ENCODE results near the gene APC2. TPM values are rescaled to one million over a fixed set of nuclear protein-coding genes. Genes with fewer than 3 reads are reported as not detected.
"Not testable (repeated sequence)": the region's sequence is repeated elsewhere in the genome, so short reads cannot be mapped to it uniquely, and the experiment has no call there.

Gene APC2
- total RNA-seq, 2 experiments from 2014 or later: 0.21 to 0.26 TPM

- Mint-ChIP-seq H3K27ac (no peak overlapping the region), H3K4me3 (no peak overlapping the region), H3K27me3 (peaks cover 4% of the 10 kb centered on the region), H3K9me3 (no peaks in the 10 kb centered on the region), H3K4me1 (peaks cover 5% of the 10 kb centered on the region), H3K36me3 (no peaks in the 10 kb centered on the region)
- no peak for DNase-seq
Observed at GRCh38 chr19:1495799-1496713, 46.1 kb downstream of the APC2 start.

GRCh38 chr19:1496714-1497577, 47.0 kb downstream of the APC2 start:
- Mint-ChIP-seq H3K4me3 (no peak overlapping the region), H3K36me3 (no peaks in the 10 kb centered on the region), H3K27ac (no peak overlapping the region), H3K4me1 (peaks cover under 1% of the 10 kb centered on the region), H3K9me3 (no peaks in the 10 kb centered on the region), H3K27me3 (no peaks in the 10 kb centered on the region)
- DNase-seq: no peak

- peaks cover 2% of the 10 kb centered on the region for H3K4me1 Mint-ChIP-seq
- no peaks in the 10 kb centered on the region for H3K36me3 Mint-ChIP-seq
- H3K9me3 Mint-ChIP-seq: no peaks in the 10 kb centered on the region
- no peak overlapping the region for H3K27ac Mint-ChIP-seq
- no peak overlapping the region for H3K4me3 Mint-ChIP-seq
- DNase-seq: no peak
- H3K27me3 Mint-ChIP-seq: peaks cover 2% of the 10 kb centered on the region
Observed at GRCh38 chr19:1497578-1498235, 47.8 kb downstream of the APC2 start.

- H3K4me3 Mint-ChIP-seq, H3K4me1 Mint-ChIP-seq, H3K36me3 Mint-ChIP-seq, H3K27ac Mint-ChIP-seq, DNase-seq, H3K9me3 Mint-ChIP-seq: not testable (repeated sequence)
- peaks cover 15% of the 10 kb centered on the region for H3K27me3 Mint-ChIP-seq
Observed at GRCh38 chr19:1499231-1499630, 49.3 kb downstream of the APC2 start.

GRCh38 chr19:1501200-1501595, 51.3 kb downstream of the APC2 start:
- Mint-ChIP-seq H3K4me1 (peaks cover 5% of the 10 kb centered on the region), H3K9me3 (no peaks in the 10 kb centered on the region), H3K27ac (peak overlapping the region; percentile 34), H3K27me3 (peaks cover 29% of the 10 kb centered on the region), H3K36me3 (no peaks in the 10 kb centered on the region), H3K4me3 (no peak overlapping the region)
- no peak for DNase-seq

GRCh38 chr19:1502433-1503088, 52.6 kb downstream of the APC2 start:
- no peak overlapping the region for H3K4me3 Mint-ChIP-seq
- DNase-seq: no peak
- H3K4me1 Mint-ChIP-seq: peaks cover 6% of the 10 kb centered on the region
- no peaks in the 10 kb centered on the region for H3K36me3 Mint-ChIP-seq
- peaks cover 32% of the 10 kb centered on the region for H3K27me3 Mint-ChIP-seq
- no peak overlapping the region for H3K27ac Mint-ChIP-seq
- no peaks in the 10 kb centered on the region for H3K9me3 Mint-ChIP-seq

GRCh38 chr19:1503089-1503924, 53.4 kb downstream of the APC2 start:
- Mint-ChIP-seq H3K27me3 (peaks cover 37% of the 10 kb centered on the region), H3K36me3 (no peaks in the 10 kb centered on the region), H3K9me3 (no peaks in the 10 kb centered on the region), H3K4me3 (no peak overlapping the region), H3K4me1 (peaks cover 10% of the 10 kb centered on the region), H3K27ac (no peak overlapping the region)
- peak; percentile 76 for DNase-seq

GRCh38 chr19:1503925-1504773, 54.2 kb downstream of the APC2 start:
- Mint-ChIP-seq H3K36me3 (no peaks in the 10 kb centered on the region), H3K27ac (no peak overlapping the region), H3K4me3 (no peak overlapping the region), H3K4me1 (peaks cover 10% of the 10 kb centered on the region), H3K9me3 (no peaks in the 10 kb centered on the region), H3K27me3 (peaks cover 37% of the 10 kb centered on the region)
- no peak for DNase-seq

- Mint-ChIP-seq H3K36me3 (no peaks in the 10 kb centered on the region), H3K27me3 (peaks cover 41% of the 10 kb centered on the region), H3K4me1 (peaks cover 10% of the 10 kb centered on the region), H3K27ac (no peak overlapping the region), H3K4me3 (no peak overlapping the region), H3K9me3 (no peaks in the 10 kb centered on the region)
- DNase-seq: no peak
Observed at GRCh38 chr19:1505012-1505411, 55.1 kb downstream of the APC2 start.

GRCh38 chr19:1505991-1506881, 56.3 kb downstream of the APC2 start:
- Mint-ChIP-seq H3K4me3 (no peak overlapping the region), H3K36me3 (no peaks in the 10 kb centered on the region)

GRCh38 chr19:1507192-1507660, 57.3 kb downstream of the APC2 start:
- Mint-ChIP-seq H3K4me1 (peaks cover 10% of the 10 kb centered on the region), H3K36me3 (no peaks in the 10 kb centered on the region), H3K4me3 (no peak overlapping the region), H3K27ac (no peak overlapping the region), H3K9me3 (no peaks in the 10 kb centered on the region), H3K27me3 (peaks cover 53% of the 10 kb centered on the region)
- no peak for DNase-seq

More at GRCh38 chr19:1505991-1506881, 56.3 kb downstream of the APC2 start:
- DNase-seq: no peak
- no peak overlapping the region for H3K27ac Mint-ChIP-seq
- peaks cover 10% of the 10 kb centered on the region for H3K4me1 Mint-ChIP-seq
- no peaks in the 10 kb centered on the region for H3K9me3 Mint-ChIP-seq
- H3K27me3 Mint-ChIP-seq: peaks cover 50% of the 10 kb centered on the region

- Mint-ChIP-seq H3K4me3 (peak overlapping the region; percentile 80), H3K36me3 (no peaks in the 10 kb centered on the region), H3K4me1 (peaks cover 11% of the 10 kb centered on the region), H3K27me3 (peaks cover 52% of the 10 kb centered on the region), H3K27ac (peak overlapping the region; percentile 78), H3K9me3 (no peaks in the 10 kb centered on the region)
- peak; percentile 87 for DNase-seq
Observed at GRCh38 chr19:1507763-1508506, 58.0 kb downstream of the APC2 start.

Data from activated naive CD8-positive, alpha-beta T cell treated with anti-CD3 and anti-CD28 coated beads for 36 hours (primary cell).